H1 (cell line): ENCODE results near the gene ASMTL. TPM values are rescaled to one million over a fixed set of nuclear protein-coding genes. Genes with fewer than 3 reads are reported as not detected.

Source experiments
- BCL11A ChIP-seq, 2 experiments: IDR thresholded peaks; one replicate each; pipeline ENCODE4 v1.6.1; 2011; ENCODE audit warnings: low read depth in 2 of 2, low read length in 2 of 2, mild to moderate bottlenecking in 2 of 2
- BRCA1 ChIP-seq: IDR thresholded peaks from 2 replicates; pipeline ENCODE4 v1.6.1; 2012; ENCODE audit warnings: low read depth, low read length, improper control_type of control experiment
- CHD2 ChIP-seq: IDR thresholded peaks from 2 replicates; pipeline ENCODE4 v1.6.1; 2012; ENCODE audit warnings: low read length, improper control_type of control experiment
- CREB1 ChIP-seq: IDR thresholded peaks from 2 replicates; pipeline ENCODE4 v1.6.1; 2012; ENCODE audit warnings: inconsistent platforms
- NRF1 ChIP-seq: IDR thresholded peaks from 2 replicates; pipeline ENCODE4 v1.6.1; 2011; ENCODE audit warnings: mild to moderate bottlenecking, low read depth, low read length, improper control_type of control experiment
- POLR2A ChIP-seq, 2 experiments: IDR thresholded peaks; 1 replicate in 1 of 2; 2 replicates in 1 of 2; pipeline ENCODE4 v1.6.1; 2011; ENCODE audit warnings: low read depth in 2 of 2, low read length in 2 of 2, mild to moderate bottlenecking in 2 of 2; ENCODE audit errors: control extremely low read depth in 1 of 2
- POLR2AphosphoS5 ChIP-seq: IDR thresholded peaks from 2 replicates; pipeline ENCODE4 v1.6.1; 2011; ENCODE audit warnings: low read depth, low read length
- SP4 ChIP-seq: IDR thresholded peaks from 2 replicates; pipeline ENCODE4 v1.6.1; 2012; ENCODE audit warnings: low read length, inconsistent platforms
- TAF1 ChIP-seq: IDR thresholded peaks from 2 replicates; pipeline ENCODE4 v1.6.1; 2011; ENCODE audit warnings: mild to moderate bottlenecking, low read depth, low read length
- polyA plus RNA-seq, 7 experiments: library from polyadenylated mRNA; depleted of rRNA in 3 of 7; stranded (reverse) in 5 of 7; unstranded in 2 of 7; fragments of >200 nt in 5 of 7; fragments of 200-250 nt in 2 of 7; gene quantifications; 1 replicate in 5 of 7; 2 replicates in 1 of 7; 4 replicates in 1 of 7; pipeline versions ENCODE4 v1.2.1 to v1.2.3, GENCODE V29; 2011 to 2013; ENCODE audit warnings: missing spikeins in 2 of 7, mixed read lengths in 2 of 7
- total RNA-seq: library from RNA; stranded (reverse); fragmentation: NEBNext Ultra II Directional; extraction: Animal tissue kit (Norgen Biotek cat#: 25700); gene quantifications from 2 replicates; pipeline ENCODE4 v1.2.1, GENCODE V29; 2021
- TF ChIP-seq, protein P1 (sequence below): IDR thresholded peaks from 2 replicates; pipeline ENCODE4 v1.6.1; 2011; ENCODE audit warnings: low read depth, mild to moderate bottlenecking, low read length; ENCODE audit not compliant: insufficient read depth
- TF ChIP-seq, protein P2 (sequence below): fragments of 300-600 bp; sonication (generic); IDR thresholded peaks from 2 replicates; pipeline ENCODE4 v1.7.1; 2012; ENCODE audit warnings: low read length, moderate library complexity, mild to moderate bottlenecking, inconsistent platforms; ENCODE audit not compliant: insufficient replicate concordance

The ASMTL gene
- total and polyA plus RNA-seq, 2 of the 8 experiments (the other 6 are each of a cell fraction or from before 2014, with no cell fraction given): 75.6 to 81.4 TPM

DNA sequence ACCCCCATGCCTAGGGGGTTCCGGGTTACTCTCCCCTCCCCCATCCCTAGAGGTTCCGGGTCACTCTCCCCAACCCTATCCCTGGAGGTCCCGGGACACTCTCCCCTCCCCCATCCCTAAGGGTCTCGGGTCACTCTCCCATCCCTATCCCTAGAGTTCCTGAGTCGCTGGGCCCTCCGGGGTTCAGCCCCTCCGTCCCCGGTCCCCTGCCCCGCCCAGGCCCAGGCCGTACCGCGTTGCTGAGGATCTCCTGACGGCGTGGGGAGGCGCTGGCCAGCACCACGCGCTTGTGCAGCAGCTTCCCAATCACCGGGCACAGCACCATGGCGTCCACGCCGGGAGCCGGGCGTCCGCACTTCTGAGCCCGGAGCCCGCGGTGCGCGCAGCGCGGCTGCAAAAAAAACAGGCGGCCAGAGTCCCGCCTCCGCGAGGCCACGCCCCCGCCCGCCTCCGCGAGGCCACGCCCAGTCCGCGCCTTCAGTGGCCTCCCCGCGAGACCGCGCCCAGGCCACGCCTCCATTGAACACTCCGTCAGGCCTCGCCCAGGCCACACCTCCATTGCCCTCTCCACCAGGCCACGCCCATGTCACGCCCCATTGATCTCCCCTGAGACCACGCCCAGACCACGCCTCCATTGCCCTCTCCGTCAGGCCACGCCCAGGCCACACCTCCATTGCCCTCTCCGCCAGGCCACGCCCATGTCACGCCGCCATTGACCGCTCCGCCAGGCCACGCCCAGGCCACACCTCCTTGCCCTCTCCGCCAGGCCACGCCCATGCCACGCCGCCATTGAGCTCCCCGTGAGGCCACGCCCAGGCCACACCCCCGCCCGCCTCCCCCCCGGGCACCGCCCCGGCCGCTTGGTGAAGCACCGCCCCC lies at the start of gene ASMTL (continued):
- TF ChIP-seq, protein P1, sequence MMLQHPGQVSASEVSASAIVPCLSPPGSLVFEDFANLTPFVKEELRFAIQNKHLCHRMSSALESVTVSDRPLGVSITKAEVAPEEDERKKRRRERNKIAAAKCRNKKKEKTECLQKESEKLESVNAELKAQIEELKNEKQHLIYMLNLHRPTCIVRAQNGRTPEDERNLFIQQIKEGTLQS: no peak
- TF ChIP-seq BCL11A (IDR thresholded peaks at IDR 0.05; ENCODE audit: low read depth in 2 of 2, low read length in 2 of 2) (no peak), POLR2A (IDR thresholded peaks at IDR 0.05; ENCODE audit: control extremely low read depth in 1 of 2, low read depth in 2 of 2, low read length in 2 of 2) (peak in 1 of 2 experiments; percentile 91; a peak in 2 of 3 replicates), NRF1 (no peak), CREB1 (peak; percentile 74), TAF1 (peak; percentile 98), BRCA1 (peak; percentile 51; the same call in 1 of the 2 replicates), POLR2AphosphoS5 (peak; percentile 92), CHD2 (peak; percentile 80), SP4 (peak; percentile 86)
- TF ChIP-seq, protein P2, sequence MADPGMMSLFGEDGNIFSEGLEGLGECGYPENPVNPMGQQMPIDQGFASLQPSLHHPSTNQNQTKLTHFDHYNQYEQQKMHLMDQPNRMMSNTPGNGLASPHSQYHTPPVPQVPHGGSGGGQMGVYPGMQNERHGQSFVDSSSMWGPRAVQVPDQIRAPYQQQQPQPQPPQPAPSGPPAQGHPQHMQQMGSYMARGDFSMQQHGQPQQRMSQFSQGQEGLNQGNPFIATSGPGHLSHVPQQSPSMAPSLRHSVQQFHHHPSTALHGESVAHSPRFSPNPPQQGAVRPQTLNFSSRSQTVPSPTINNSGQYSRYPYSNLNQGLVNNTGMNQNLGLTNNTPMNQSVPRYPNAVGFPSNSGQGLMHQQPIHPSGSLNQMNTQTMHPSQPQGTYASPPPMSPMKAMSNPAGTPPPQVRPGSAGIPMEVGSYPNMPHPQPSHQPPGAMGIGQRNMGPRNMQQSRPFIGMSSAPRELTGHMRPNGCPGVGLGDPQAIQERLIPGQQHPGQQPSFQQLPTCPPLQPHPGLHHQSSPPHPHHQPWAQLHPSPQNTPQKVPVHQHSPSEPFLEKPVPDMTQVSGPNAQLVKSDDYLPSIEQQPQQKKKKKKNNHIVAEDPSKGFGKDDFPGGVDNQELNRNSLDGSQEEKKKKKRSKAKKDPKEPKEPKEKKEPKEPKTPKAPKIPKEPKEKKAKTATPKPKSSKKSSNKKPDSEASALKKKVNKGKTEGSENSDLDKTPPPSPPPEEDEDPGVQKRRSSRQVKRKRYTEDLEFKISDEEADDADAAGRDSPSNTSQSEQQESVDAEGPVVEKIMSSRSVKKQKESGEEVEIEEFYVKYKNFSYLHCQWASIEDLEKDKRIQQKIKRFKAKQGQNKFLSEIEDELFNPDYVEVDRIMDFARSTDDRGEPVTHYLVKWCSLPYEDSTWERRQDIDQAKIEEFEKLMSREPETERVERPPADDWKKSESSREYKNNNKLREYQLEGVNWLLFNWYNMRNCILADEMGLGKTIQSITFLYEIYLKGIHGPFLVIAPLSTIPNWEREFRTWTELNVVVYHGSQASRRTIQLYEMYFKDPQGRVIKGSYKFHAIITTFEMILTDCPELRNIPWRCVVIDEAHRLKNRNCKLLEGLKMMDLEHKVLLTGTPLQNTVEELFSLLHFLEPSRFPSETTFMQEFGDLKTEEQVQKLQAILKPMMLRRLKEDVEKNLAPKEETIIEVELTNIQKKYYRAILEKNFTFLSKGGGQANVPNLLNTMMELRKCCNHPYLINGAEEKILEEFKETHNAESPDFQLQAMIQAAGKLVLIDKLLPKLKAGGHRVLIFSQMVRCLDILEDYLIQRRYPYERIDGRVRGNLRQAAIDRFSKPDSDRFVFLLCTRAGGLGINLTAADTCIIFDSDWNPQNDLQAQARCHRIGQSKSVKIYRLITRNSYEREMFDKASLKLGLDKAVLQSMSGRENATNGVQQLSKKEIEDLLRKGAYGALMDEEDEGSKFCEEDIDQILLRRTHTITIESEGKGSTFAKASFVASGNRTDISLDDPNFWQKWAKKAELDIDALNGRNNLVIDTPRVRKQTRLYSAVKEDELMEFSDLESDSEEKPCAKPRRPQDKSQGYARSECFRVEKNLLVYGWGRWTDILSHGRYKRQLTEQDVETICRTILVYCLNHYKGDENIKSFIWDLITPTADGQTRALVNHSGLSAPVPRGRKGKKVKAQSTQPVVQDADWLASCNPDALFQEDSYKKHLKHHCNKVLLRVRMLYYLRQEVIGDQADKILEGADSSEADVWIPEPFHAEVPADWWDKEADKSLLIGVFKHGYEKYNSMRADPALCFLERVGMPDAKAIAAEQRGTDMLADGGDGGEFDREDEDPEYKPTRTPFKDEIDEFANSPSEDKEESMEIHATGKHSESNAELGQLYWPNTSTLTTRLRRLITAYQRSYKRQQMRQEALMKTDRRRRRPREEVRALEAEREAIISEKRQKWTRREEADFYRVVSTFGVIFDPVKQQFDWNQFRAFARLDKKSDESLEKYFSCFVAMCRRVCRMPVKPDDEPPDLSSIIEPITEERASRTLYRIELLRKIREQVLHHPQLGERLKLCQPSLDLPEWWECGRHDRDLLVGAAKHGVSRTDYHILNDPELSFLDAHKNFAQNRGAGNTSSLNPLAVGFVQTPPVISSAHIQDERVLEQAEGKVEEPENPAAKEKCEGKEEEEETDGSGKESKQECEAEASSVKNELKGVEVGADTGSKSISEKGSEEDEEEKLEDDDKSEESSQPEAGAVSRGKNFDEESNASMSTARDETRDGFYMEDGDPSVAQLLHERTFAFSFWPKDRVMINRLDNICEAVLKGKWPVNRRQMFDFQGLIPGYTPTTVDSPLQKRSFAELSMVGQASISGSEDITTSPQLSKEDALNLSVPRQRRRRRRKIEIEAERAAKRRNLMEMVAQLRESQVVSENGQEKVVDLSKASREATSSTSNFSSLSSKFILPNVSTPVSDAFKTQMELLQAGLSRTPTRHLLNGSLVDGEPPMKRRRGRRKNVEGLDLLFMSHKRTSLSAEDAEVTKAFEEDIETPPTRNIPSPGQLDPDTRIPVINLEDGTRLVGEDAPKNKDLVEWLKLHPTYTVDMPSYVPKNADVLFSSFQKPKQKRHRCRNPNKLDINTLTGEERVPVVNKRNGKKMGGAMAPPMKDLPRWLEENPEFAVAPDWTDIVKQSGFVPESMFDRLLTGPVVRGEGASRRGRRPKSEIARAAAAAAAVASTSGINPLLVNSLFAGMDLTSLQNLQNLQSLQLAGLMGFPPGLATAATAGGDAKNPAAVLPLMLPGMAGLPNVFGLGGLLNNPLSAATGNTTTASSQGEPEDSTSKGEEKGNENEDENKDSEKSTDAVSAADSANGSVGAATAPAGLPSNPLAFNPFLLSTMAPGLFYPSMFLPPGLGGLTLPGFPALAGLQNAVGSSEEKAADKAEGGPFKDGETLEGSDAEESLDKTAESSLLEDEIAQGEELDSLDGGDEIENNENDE: no peak
